GM13976 (cell line): ENCODE measurements around the gene EGF.

Experiments
- DNase-seq: peaks from one replicate; pipeline ENCODE4 v3.0.0; 2012; ENCODE audit warnings: low spot score
- in situ Hi-C: fragments of 300-500 bp; cut with MboI; formaldehyde crosslinking; loops from one replicate; pipeline ENCODE4 v1.12.0; 2022; ENCODE audit warnings: low sequenced_read_pairs, mixed read lengths, inconsistent platforms; ENCODE audit not compliant: unreplicated experiment
- TF ChIP-seq, protein P1 (sequence below): IDR thresholded peaks from 2 replicates; pipeline ENCODE4 v1.5.1; 2012; ENCODE audit warnings: borderline replicate concordance, mild to moderate bottlenecking; ENCODE audit not compliant: insufficient read depth; ENCODE audit errors: extremely low read depth, missing control alignments, control extremely low read depth

The EGF gene

GRCh38 chr4:109966891-109967481, 54.3 kb downstream of the EGF start:
- no peak for DNase-seq
- TF ChIP-seq, protein P1, sequence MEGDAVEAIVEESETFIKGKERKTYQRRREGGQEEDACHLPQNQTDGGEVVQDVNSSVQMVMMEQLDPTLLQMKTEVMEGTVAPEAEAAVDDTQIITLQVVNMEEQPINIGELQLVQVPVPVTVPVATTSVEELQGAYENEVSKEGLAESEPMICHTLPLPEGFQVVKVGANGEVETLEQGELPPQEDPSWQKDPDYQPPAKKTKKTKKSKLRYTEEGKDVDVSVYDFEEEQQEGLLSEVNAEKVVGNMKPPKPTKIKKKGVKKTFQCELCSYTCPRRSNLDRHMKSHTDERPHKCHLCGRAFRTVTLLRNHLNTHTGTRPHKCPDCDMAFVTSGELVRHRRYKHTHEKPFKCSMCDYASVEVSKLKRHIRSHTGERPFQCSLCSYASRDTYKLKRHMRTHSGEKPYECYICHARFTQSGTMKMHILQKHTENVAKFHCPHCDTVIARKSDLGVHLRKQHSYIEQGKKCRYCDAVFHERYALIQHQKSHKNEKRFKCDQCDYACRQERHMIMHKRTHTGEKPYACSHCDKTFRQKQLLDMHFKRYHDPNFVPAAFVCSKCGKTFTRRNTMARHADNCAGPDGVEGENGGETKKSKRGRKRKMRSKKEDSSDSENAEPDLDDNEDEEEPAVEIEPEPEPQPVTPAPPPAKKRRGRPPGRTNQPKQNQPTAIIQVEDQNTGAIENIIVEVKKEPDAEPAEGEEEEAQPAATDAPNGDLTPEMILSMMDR = no peak
- in situ Hi-C loops = no loop called here

DNA sequence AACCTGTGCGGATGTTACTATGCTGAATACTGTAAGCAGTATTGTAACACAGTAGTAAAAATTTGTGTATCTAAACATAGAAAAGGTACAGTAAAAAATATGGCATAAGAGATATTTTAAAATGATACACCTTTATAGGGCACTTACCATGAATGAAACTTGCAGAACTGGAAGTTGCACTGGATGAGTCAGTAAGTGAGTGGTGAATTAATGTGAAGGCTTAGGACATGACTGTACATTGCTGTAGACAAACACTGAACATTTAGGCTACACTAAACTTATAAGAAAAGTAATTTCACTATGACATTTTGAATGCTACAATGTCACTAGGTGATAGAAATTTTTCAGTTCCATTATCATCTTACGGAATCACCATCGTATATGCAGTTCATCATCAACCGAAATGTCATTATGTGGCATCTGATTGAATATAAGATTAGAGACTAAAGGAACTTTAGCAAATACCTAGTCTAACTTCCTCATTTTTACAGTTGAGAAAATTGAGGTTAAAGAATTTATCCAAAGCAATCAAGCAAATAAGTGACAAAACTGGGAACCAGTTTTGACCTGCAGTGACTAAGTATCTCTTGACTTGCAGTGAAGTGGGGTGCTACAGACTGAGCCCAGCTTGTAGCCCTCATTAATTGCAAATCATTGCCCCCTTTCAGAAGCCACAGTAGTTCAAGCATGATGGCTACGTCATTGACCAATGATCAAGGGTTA, 55.3 kb downstream of the EGF start:
- in situ Hi-C loops = no loop called here
- TF ChIP-seq, protein P1 = no peak
- DNase-seq = no peak

DNA sequence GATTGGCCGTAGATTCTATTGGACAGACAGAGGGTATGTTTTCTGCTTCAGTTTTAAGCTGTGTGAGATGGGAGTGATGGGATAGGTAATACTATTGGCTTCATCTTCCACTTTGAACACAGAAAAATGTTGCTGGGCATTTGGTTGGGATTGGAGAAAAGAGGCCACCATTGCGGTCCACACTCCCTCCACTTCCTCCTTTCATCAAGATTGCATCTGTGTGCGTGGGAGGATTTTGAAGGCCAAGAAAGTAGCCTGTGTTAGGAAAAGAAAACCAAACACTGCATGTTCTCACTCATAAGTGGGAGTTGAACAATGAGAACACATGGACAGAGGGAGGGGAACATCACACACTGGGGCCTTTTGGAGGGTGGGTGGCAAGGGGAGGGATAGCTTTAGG, 56.4 kb downstream of the EGF start:
- in situ Hi-C loops = no loop called here
- no peak for DNase-seq
- TF ChIP-seq, protein P1 = no peak

DNA sequence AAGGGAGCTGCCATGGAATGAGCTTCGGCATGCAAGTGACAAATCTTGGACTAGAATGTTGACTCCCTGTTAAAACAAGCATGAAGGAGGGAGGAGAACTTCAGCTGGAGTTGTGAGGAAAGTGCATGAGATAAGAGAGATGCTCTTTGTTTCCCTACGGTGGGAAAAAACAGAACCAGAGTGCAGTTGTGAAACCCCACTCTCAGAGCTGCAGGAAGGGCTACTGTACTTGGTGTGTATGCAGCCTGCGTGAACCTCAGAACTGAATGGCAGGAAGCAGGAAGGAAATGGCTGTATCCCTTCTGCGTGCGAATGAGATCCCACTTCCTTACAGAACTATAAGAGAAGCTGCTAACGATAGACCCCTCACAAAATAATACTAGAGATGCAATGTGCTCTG, 57.2 kb downstream of the EGF start:
- DNase-seq = no peak
- TF ChIP-seq, protein P1 = no peak
- in situ Hi-C loops = no loop called here

GRCh38 chr4:109972786-109973528, 60.3 kb downstream of the EGF start:
- no peak for DNase-seq
- in situ Hi-C loops = no loop called here
- TF ChIP-seq, protein P1 = no peak

DNA sequence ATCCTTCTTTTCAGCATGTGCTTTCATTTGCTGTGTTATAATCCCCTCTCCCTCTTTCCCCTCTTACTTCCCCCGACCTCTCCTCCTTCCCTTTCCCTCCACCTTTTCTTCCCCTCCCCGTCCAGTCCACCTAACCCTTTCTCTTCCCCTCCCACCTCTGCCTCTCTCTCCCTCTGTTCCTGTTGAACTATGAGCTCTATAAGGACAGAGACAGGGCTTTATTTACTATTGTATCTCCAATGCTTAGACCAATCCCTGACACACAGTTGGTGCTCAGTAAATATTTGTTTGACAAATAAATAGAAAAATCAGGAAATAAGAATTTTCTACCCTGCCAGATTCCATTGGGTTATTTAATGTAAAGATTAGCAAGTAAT, 60.8 kb downstream of the EGF start:
- in situ Hi-C loops = no loop called here
- TF ChIP-seq, protein P1 = no peak
- no peak for DNase-seq
